Vein endothelial cell (primary cell): ENCODE results near the gene KRT33A. TPM values are rescaled to one million over a fixed set of nuclear protein-coding genes. Genes with fewer than 3 reads are reported as not detected.

ENCODE experiments used
- total RNA-seq: library from RNA; depleted of rRNA; stranded (reverse); fragments of >200 nt; gene quantifications from 2 replicates; pipeline ENCODE4 v1.2.3, GENCODE V29; 2012

The KRT33A gene
- not detected in 2 replicates for total RNA-seq

GRCh38 chr17:41350381-41350878 is at the start of gene KRT33A:
Gene KRT33A, minus strand, starts transcription at chr17:41350828. Its CDS starts 61 bp downstream, at chr17:41350767.

DNA sequence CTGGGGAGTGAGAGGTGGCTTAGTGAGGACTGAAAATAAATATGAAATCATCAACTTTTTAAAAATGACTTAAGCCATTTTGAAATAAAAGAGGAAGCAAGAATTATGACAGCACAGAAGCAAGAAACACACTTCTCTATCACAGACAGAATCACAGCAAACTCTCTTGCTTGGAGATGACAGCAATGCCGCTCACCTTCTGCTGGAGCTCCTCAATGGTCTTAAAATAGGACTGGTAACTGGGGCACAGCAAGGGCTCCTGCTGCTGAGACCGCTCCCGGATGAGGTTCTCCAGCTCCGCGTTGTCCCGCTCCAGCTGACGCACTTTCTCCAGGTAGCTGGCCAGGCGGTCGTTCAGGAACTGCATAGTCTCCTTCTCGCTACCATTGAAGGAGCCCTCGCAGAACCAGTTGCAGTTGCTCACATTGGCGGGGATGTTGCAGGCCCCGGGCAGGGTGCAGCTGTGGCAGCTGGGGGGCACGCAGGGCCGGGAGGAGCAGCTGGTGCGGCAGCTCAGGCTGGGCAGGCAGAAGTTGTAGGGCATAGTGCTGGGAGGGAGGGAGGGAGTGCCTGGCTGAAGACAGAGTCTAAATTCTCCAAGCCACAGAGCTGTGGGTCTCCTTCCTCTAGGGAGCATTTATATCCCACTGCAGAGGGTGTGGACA is 46.5 kb upstream of the KRT33A start, which contains the start of gene KRT31:
KRT31 (minus strand) TSS at position 613 of the 665 bp plus-strand sequence; CDS start at position 544, 69 bp downstream.

GRCh38 chr17:41381943-41382342 is 31.3 kb upstream of the KRT33A start, which contains the start of gene KRT34:
Gene KRT34, minus strand, starts transcription at chr17:41382306. Its CDS starts 60 bp downstream, at chr17:41382246.

DNA sequence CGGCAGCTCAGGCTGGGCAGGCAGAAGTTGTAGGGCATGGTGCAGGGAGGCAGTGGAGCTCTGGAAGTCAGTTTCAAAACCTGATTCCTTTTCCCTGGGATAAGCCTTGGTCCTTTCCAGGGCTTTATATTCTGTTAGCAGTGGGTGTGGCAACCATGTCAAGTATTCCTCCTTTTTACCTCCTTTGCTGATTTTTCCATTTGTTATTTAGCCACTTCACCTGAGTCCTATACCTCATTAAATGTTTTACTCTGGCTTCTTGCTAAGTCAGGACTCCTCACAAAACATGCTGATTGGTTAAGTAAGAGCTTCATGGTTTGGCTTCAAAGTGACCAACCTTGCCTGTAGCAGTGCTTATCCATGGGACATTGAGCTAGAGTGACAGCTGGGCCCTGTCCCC is 19.1 kb upstream of the KRT33A start, which contains the start of gene KRT33B:
KRT33B (minus strand) TSS at position 101 of the 400 bp plus-strand sequence; CDS start at position 38, 63 bp downstream.

GRCh38 chr17:41315204-41315794 is 35.3 kb downstream of the KRT33A start, which contains the start of gene KRTAP17-1:
Gene KRTAP17-1, minus strand, starts transcription at chr17:41315710. Its CDS starts 60 bp downstream, at chr17:41315650.

GRCh38 chr17:41308918-41309359 is 41.7 kb downstream of the KRT33A start, which contains the start of gene KRTAP16-1:
Gene KRTAP16-1, minus strand, starts transcription at chr17:41309309. Its CDS starts 56 bp downstream, at chr17:41309253.

DNA sequence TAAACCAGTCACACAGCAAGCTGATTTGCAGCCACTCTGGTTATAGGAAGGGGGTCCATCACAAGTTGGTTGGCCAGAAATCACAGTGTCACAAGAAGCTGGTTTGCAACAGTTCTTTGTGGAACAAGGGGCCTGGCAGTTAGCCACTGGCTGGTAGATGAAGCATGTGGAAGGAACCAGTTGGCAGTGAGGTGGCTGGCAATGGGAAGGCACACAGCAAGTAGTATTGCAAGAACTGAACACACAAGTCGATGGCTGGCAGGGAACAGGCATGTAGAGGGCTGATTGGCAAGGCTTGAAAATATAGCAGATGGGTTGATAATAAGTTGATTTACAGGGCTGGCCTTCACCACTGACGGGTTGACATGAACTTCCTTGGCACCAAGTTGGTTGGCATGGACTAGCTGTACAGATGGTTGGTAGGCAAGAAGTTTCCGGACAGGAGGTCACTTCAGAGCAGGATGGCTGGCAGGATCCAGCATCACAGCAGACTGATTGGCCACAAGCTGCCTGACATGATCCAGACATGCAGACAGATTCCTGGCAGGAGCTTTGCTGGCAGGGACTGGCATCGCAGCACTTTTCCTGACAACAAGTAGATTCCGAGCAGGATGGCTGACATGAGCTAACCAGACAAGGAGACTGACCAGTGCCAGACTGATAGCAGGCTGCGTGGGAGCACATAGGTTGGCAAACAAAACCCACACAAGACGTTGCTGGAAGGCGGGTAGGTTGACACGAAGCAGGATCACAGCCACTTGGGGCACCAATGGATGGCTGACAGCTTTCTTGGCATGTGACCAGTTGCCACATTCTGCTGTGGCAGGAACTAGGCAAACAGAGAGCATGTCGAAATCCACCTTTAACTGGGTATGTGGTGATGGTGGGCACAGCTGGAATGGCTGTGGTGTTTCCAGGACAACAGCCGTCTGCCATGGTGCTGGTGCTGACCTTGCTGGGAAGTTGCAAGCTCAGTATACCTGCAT is 48.4 kb downstream of the KRT33A start, which contains the start of gene KRTAP29-1:
KRTAP29-1 (minus strand) TSS at position 936 of the 986 bp plus-strand sequence; CDS start at position 936, 0 bp downstream.

Other genes with a start within 250 kb of the KRT33A start
- gene KRTAP4-16, start 248.6 kb downstream of the KRT33A start, total RNA-seq, result not detected in 2 replicates
- not detected in 2 replicates for gene KRTAP4-9, start 245.4 kb downstream of the KRT33A start, total RNA-seq
- gene KRTAP4-11, start 232.5 kb downstream of the KRT33A start, total RNA-seq, result not detected in 2 replicates
- not detected in 2 replicates for gene KRTAP4-12, start 226.6 kb downstream of the KRT33A start, total RNA-seq
- not detected in 2 replicates for gene KRTAP4-6, start 210.3 kb downstream of the KRT33A start, total RNA-seq
- gene KRTAP4-5, start 201.0 kb downstream of the KRT33A start, total RNA-seq, result not detected in 2 replicates
- not detected in 2 replicates for gene KRTAP4-4, start 190.1 kb downstream of the KRT33A start, total RNA-seq
- not detected in 2 replicates for gene KRTAP4-3, start 182.6 kb downstream of the KRT33A start, total RNA-seq
- gene KRTAP4-2, start 172.6 kb downstream of the KRT33A start, total RNA-seq, result not detected in 2 replicates
- not detected in 2 replicates for gene KRTAP4-1, start 165.9 kb downstream of the KRT33A start, total RNA-seq
- not detected in 2 replicates for gene KRTAP9-1, start 160.9 kb downstream of the KRT33A start, total RNA-seq
- gene KRTAP9-2, start 124.2 kb downstream of the KRT33A start, total RNA-seq, result not detected in 2 replicates
- not detected in 2 replicates for gene KRTAP9-3, start 118.4 kb downstream of the KRT33A start, total RNA-seq
- gene KRTAP9-8, start 112.8 kb downstream of the KRT33A start, total RNA-seq, result not detected in 2 replicates
- not detected in 2 replicates for gene KRTAP9-4, start 101.1 kb downstream of the KRT33A start, total RNA-seq
- not detected in 2 replicates for gene KRTAP9-9, start 95.4 kb downstream of the KRT33A start, total RNA-seq
- gene KRTAP9-6, start 85.5 kb downstream of the KRT33A start, total RNA-seq, result not detected in 2 replicates
- gene KRTAP9-7, start 75.1 kb downstream of the KRT33A start, total RNA-seq, result not detected in 2 replicates
- gene KRTAP29-1, start 48.0 kb downstream of the KRT33A start, total RNA-seq, result not detected in 2 replicates
- gene KRTAP16-1, start 41.5 kb downstream of the KRT33A start, total RNA-seq, result not detected in 2 replicates
- not detected in 2 replicates for gene KRTAP17-1, start 35.1 kb downstream of the KRT33A start, total RNA-seq
- not detected in 2 replicates for gene KRT33B, start 19.0 kb upstream of the KRT33A start, total RNA-seq
- not detected in 2 replicates for gene KRT34, start 31.5 kb upstream of the KRT33A start, total RNA-seq
- gene KRT31, start 46.8 kb upstream of the KRT33A start, total RNA-seq, result not detected in 2 replicates
- gene KRT37, start 73.8 kb upstream of the KRT33A start, total RNA-seq, result not detected in 2 replicates
- not detected in 2 replicates for gene KRT38, start 90.2 kb upstream of the KRT33A start, total RNA-seq
- not detected in 2 replicates for gene KRT32, start 116.6 kb upstream of the KRT33A start, total RNA-seq
- not detected in 2 replicates for gene KRT35, start 130.3 kb upstream of the KRT33A start, total RNA-seq
- not detected in 2 replicates for gene KRT36, start 139.1 kb upstream of the KRT33A start, total RNA-seq
- not detected in 2 replicates for gene KRT13, start 154.8 kb upstream of the KRT33A start, total RNA-seq
- 0.65 and 2.8 TPM in 2 replicates for gene KRT15, start 168.1 kb upstream of the KRT33A start, total RNA-seq
- gene KRT19, start 177.5 kb upstream of the KRT33A start, total RNA-seq, result 25.5 and 62.2 TPM in 2 replicates
- gene KRT9, start 221.2 kb upstream of the KRT33A start, total RNA-seq, result not detected in 2 replicates
- gene KRT14, start 236.1 kb upstream of the KRT33A start, total RNA-seq, result not detected in 2 replicates